Gastrocnemius medialis (tissue), 4 donors: ENCODE results near the gene ATF7. TPM values are rescaled to one million over a fixed set of nuclear protein-coding genes. Genes with fewer than 3 reads are reported as not detected.

Experiments used
- ATAC-seq, 2 donors: fragments of 150-250 bp; one replicate each; pipeline ENCODE4 v1.9.1; 2016
- DNase-seq, 2 donors: peaks; one replicate each; pipeline ENCODE4 v3.0.0-alpha.2; 2019
- H3K27ac ChIP-seq, 4 donors: fragments of 200-600 bp; sonication (generic); 1 replicate in 1 of 4; 2 replicates in 3 of 4; pipeline ENCODE4 v1.5.1; 2016 to 2018; ENCODE audit warnings: mild to moderate bottlenecking in 2 of 4, moderate library complexity in 1 of 4
- H3K27me3 ChIP-seq, 3 donors: fragments of 200-600 bp; sonication (generic) in 2 of 3; 1 replicate in 1 of 3; 2 replicates in 2 of 3; pipeline versions ENCODE4 v1.5.1 to v1.6.0; 2016 to 2019; ENCODE audit warnings: mild to moderate bottlenecking in 1 of 3, moderate library complexity in 1 of 3
- H3K36me3 ChIP-seq, 2 donors: fragments of 200-600 bp; sonication (generic) in 1 of 2; one replicate each; pipeline ENCODE4 v1.5.1; 2017 to 2018
- H3K4me1 ChIP-seq, 2 donors: fragments of 200-600 bp; sonication (generic) in 1 of 2; one replicate each; pipeline ENCODE4 v1.5.1; 2016 to 2017; ENCODE audit warnings: mild to moderate bottlenecking in 2 of 2
- H3K4me3 ChIP-seq, 4 donors: fragments of 200-600 bp; sonication (generic) in 3 of 4; 1 replicate in 1 of 4; 2 replicates in 3 of 4; pipeline ENCODE4 v1.5.1; 2016 to 2019; ENCODE audit warnings: mild to moderate bottlenecking in 2 of 4
- H3K9me3 ChIP-seq, 3 donors: fragments of 200-600 bp; sonication (generic) in 2 of 3; 1 replicate in 1 of 3; 2 replicates in 2 of 3; pipeline ENCODE4 v1.5.1; 2016 to 2019
- POLR2A ChIP-seq, 2 donors: fragments of 450-650 bp; IDR thresholded peaks; one replicate each; pipeline ENCODE4 v1.6.1; 2017; ENCODE audit warnings: antibody characterized with exemption in 2 of 2, mild to moderate bottlenecking in 2 of 2, moderate library complexity in 2 of 2
- in situ Hi-C, 4 donors: fragments of 200-750 bp; cut with MboI; loops; one replicate each; pipeline versions ENCODE4 v1.15.0 to v1.8.0; 2017; ENCODE audit warnings: low sequenced_read_pairs in 4 of 4
- intact Hi-C: fragments of 100-400 bp; cut with DNase I; formaldehyde crosslinking; loops from one replicate; pipeline ENCODE4 v1.15.1; 2023; ENCODE audit warnings: low total_unique reads
- total RNA-seq, 4 donors: library from RNA; depleted of rRNA; stranded (reverse); fragments of >200 nt; gene quantifications; one replicate each; pipeline versions ENCODE4 v1.1.0 to v1.2.3, GENCODE V29; 2016
- TF ChIP-seq, protein P1 (sequence below), 5 experiments: fragments of 450-650 bp in 3 of 5; fragments of 200-600 bp in 2 of 5; sonication (generic) in 2 of 5; IDR thresholded peaks in 4 of 5; conservative IDR thresholded peaks in 1 of 5; 1 replicate in 4 of 5; 2 replicates in 1 of 5; pipeline ENCODE4 v1.5.1; 2016 to 2019; ENCODE audit warnings: antibody characterized with exemption in 5 of 5, mild to moderate bottlenecking in 3 of 5, moderate library complexity in 3 of 5

The ATF7 gene
- total RNA-seq, 4 donors from 2014 or later: 21.9 to 47.9 (median 26.3) TPM

DNA sequence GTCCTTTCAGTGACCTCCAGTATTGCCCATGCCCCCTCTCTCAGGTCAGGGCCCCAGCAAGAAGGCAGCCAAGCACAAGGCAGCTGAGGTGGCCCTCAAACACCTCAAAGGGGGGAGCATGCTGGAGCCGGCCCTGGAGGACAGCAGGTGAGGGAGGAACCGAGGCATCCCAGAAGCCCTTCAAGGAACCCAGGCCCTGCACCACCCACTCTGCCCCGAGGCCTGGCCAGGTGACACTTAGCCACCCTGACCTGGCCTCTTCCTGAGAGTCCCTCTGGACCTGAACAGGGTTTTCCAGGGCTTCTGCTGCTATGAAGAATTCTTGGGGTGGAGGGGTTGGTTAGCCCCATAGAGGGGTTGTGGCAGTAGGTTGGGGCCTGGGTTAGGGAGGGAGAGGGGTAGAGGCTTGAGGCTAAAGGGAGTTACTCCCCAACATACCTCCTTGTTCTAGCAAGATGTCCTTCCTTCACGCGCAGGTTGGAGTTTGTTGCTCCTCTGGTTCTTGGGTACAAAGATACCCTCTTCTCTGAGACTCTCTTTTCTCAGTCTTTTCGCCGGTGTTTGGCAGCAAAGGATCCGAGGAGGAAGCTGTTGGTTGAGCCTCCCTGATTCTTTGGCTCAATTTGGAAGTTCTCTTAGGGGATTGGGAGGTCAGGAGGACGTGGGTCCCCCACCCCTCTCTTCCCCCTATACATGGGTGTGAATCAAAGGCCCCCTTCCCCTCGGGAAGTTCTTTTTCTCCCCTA, 123.0 kb downstream of the ATF7 start:
- Histone ChIP-seq H3K4me1 (peaks cover 24 to 25% of the 10 kb centered on the region in 2 donors), H3K9me3 (no peaks in the 10 kb centered on the region), H3K27ac (peak overlapping the region in 2 of 4 donors; percentile 90 to 97), H3K4me3 (no peak overlapping the region), H3K27me3 (no peaks in the 10 kb centered on the region), H3K36me3 (peaks cover 0 to 19% of the 10 kb centered on the region in 2 donors)
- ATAC-seq: no peak
- no peak for TF ChIP-seq POLR2A (IDR thresholded peaks at IDR 0.05)
- TF ChIP-seq, protein P1, sequence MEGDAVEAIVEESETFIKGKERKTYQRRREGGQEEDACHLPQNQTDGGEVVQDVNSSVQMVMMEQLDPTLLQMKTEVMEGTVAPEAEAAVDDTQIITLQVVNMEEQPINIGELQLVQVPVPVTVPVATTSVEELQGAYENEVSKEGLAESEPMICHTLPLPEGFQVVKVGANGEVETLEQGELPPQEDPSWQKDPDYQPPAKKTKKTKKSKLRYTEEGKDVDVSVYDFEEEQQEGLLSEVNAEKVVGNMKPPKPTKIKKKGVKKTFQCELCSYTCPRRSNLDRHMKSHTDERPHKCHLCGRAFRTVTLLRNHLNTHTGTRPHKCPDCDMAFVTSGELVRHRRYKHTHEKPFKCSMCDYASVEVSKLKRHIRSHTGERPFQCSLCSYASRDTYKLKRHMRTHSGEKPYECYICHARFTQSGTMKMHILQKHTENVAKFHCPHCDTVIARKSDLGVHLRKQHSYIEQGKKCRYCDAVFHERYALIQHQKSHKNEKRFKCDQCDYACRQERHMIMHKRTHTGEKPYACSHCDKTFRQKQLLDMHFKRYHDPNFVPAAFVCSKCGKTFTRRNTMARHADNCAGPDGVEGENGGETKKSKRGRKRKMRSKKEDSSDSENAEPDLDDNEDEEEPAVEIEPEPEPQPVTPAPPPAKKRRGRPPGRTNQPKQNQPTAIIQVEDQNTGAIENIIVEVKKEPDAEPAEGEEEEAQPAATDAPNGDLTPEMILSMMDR (IDR thresholded peaks at IDR 0.05 in 4 of 5, conservative IDR thresholded peaks at IDR 0.05 in 1 of 5): no peak
- intact Hi-C loops: loop anchor here (5.0 kb wide), 1 partner anchor 286 kb away; no protein-coding TSS in a partner anchor
- DNase-seq: no peak
- in situ Hi-C loops: loop anchor here in 2 of 4 donors (10.0 kb wide), 2 partner anchors 58 to 178 kb away; partner anchors contain the start of genes AAAS (in 1 of the 2) and PRR13 (in 1 of the 2)

DNA sequence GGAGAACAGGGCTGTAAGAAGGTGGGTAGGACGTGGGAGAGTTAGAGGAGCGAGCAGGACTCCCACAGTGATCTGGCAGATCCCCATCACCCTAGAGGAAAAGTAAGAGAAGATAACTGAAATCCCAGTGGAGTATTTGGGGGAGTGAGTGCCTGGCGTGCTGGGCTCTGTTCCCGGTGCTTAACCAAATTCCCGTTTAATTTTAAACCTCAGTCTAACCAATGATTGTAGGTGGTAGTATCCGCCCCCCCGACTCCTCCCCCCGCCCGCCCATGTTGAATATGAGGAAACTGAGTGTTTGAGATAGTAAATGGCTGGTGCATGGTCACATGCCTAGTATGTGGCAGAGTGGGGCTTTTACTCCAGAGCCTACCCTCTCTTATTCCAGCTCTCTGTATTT, 123.9 kb downstream of the ATF7 start:
- no peaks in the 10 kb centered on the region for H3K27me3 ChIP-seq
- H3K4me3 ChIP-seq: peak overlapping the region in 2 of 4 donors; percentile 82
- TF ChIP-seq POLR2A (IDR thresholded peaks at IDR 0.05): no peak
- TF ChIP-seq, protein P1 (IDR thresholded peaks at IDR 0.05 in 4 of 5, conservative IDR thresholded peaks at IDR 0.05 in 1 of 5): no peak
- DNase-seq (no peak), ATAC-seq (no peak)
- intact Hi-C loops (loop anchor here (5.0 kb wide), 1 partner anchor 285 kb away; no protein-coding TSS in a partner anchor), in situ Hi-C loops (loop anchor here in 2 of 4 donors (10.0 kb wide), 2 partner anchors 58 to 178 kb away; partner anchors contain the start of genes AAAS (in 1 of the 2) and PRR13 (in 1 of the 2))
- no peaks in the 10 kb centered on the region for H3K9me3 ChIP-seq
- H3K36me3 ChIP-seq: peaks cover 0 to 18% of the 10 kb centered on the region in 2 donors
- H3K4me1 ChIP-seq: peaks cover 24 to 25% of the 10 kb centered on the region in 2 donors
- H3K27ac ChIP-seq: peak overlapping the region; percentile 90 to 97 (median 92)

DNA sequence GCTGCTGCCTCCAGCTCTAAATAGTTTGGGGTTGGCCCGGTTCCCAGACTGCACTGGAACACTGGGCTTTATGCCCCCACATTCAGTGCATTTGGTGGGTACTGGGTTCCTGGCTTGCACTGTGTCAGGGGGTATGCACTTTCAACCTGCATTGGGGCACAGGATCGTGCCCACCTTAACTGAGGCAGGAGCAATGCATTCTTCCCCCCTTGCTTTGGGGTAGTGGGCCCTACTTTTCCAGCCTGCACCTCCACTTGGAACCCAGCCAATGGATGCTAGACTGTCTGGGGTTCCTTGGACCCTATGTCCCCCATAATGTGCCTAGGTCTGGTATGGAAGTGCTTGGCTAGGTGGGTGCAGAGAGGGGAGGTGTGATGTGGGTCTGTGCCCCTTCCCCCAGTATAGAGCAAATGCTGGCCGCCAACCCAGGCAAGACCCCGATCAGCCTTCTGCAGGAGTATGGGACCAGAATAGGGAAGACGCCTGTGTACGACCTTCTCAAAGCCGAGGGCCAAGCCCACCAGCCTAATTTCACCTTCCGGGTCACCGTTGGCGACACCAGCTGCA, 124.5 kb downstream of the ATF7 start:
- intact Hi-C loops (loop anchor here (1.0 to 5.0 kb wide), 4 partner anchors 49 to 284 kb away; partner anchors contain the start of genes PCBP2 and SP1), in situ Hi-C loops (loop anchor here in 2 of 4 donors (10.0 kb wide), 2 partner anchors 57 to 177 kb away; partner anchors contain the start of genes AAAS (in 1 of the 2) and PRR13 (in 1 of the 2))
- Histone ChIP-seq H3K27me3 (no peaks in the 10 kb centered on the region), H3K9me3 (no peaks in the 10 kb centered on the region), H3K4me3 (peak overlapping the region; percentile 66 to 84 (median 82)), H3K36me3 (peaks cover 0 to 12% of the 10 kb centered on the region in 2 donors), H3K27ac (peak overlapping the region; percentile 90 to 97 (median 92)), H3K4me1 (peaks cover 24 to 25% of the 10 kb centered on the region in 2 donors)
- no peak for TF ChIP-seq POLR2A (IDR thresholded peaks at IDR 0.05)
- TF ChIP-seq, protein P1 (IDR thresholded peaks at IDR 0.05 in 4 of 5, conservative IDR thresholded peaks at IDR 0.05 in 1 of 5): no peak
- DNase-seq (no peak), ATAC-seq (no peak)

DNA sequence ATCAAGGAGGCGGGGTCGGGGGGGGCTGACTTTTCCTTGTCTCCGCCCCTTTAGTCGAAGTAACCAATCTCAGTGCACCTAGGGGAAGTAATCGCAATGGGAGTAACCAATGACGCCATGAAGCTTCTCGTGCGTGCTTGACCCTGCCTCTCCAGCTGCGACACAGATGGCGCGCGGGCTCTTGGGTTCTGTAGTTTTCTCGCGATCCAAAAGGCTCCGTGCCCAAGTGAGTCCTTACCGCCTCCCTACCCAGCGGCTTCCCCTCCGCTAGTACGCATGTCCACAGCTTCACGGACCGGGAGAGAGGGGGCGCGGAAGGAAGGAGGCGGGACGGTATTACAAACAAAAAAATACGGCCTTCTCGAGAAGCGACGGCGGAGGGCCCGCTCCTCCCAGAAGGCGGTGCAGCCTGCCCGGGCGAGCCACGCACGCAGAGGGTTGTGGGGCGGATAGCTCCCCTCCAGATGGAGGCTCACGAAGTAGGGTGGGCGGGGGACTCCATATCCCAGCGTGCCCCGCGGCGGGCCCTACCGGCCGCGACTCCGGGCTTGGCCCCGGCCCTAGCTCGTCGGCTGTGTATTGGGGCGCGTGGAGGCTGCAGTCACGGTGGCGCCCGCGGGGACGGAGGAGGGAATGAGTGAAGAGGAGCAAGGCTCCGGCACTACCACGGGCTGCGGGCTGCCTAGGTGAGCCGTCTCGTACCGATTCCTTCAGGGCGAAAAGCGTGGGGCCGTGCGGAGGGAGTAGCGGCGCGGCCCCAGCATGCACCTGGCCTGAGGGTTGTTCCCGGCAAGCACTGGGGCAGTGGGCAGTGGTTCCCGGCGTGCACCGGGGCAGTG, 125.2 kb downstream of the ATF7 start, which contains the start of gene TARBP2:
Gene TARBP2 (plus strand): TSS at position 508 of the 839 bp plus-strand sequence. CDS start 126 bp downstream, at position 634.
- ATAC-seq: peak; percentile 89 to 93
- intact Hi-C loops: loop anchor here (1.0 to 5.0 kb wide), 5 partner anchors 49 to 284 kb away; partner anchors contain the start of genes PCBP2, PRR13 and SP1
- no peaks in the 10 kb centered on the region for H3K9me3 ChIP-seq
- H3K4me3 ChIP-seq: peak within 1 kb of the TSS; percentile 73 to 84 (median 82)
- H3K27ac ChIP-seq: peak within 1 kb of the TSS; percentile 90 to 97 (median 92)
- H3K4me1 ChIP-seq: peaks cover 24 to 25% of the 10 kb centered on the region in 2 donors
- H3K27me3 ChIP-seq: no peaks in the 10 kb centered on the region
- DNase-seq: peak; percentile 99
- peak; percentile 47 to 68 for TF ChIP-seq POLR2A (IDR thresholded peaks at IDR 0.05)
- TF ChIP-seq, protein P1 (IDR thresholded peaks at IDR 0.05 in 4 of 5, conservative IDR thresholded peaks at IDR 0.05 in 1 of 5): peak in 1 of 5 experiments; percentile 25
- in situ Hi-C loops: loop anchor here in 2 of 4 donors (10.0 kb wide), 2 partner anchors 56 to 176 kb away; partner anchors contain the start of genes AAAS (in 1 of the 2) and PRR13 (in 1 of the 2)
- peaks cover 0 to 5% of the 10 kb centered on the region in 2 donors for H3K36me3 ChIP-seq
